Naive B cell (primary cell): Measurements from ENCODE around the gene WDR20. TPM values are rescaled to one million over a fixed set of nuclear protein-coding genes. Genes with fewer than 3 reads are reported as not detected.
A peak's percentile ranks its signal among the peaks of the same experiment; 100 is the strongest.

ENCODE experiments used
- ATAC-seq, 2 donors: fragments of 150-1000 bp; cut with Tn5 transposase; 2 replicates each; pipeline ENCODE4 v1.10.0; 2021; ENCODE audit warnings: low read depth in 2 of 2, mild to moderate bottlenecking in 2 of 2, moderate library complexity in 2 of 2
- DNase-seq: peaks from one replicate; pipeline ENCODE4 v3.0.0; 2022
- H3K27ac Mint-ChIP-seq, 6 donors: one replicate each; pipeline ENCODE4 v1.8.0; 2020 to 2022; ENCODE audit warnings: mild to moderate bottlenecking in 6 of 6, mixed read lengths in 6 of 6, moderate library complexity in 5 of 6, inconsistent platforms in 2 of 6
- H3K27me3 Mint-ChIP-seq, 3 donors: one replicate each; pipeline ENCODE4 v1.8.0; 2021 to 2022; ENCODE audit warnings: mixed read lengths in 3 of 3, mild to moderate bottlenecking in 1 of 3
- H3K36me3 Mint-ChIP-seq, 2 donors: one replicate each; pipeline ENCODE4 v1.8.0; 2020 to 2022; ENCODE audit warnings: mixed read lengths in 2 of 2, inconsistent platforms in 1 of 2, mild to moderate bottlenecking in 1 of 2
- H3K4me1 Mint-ChIP-seq, 3 donors: one replicate each; pipeline ENCODE4 v1.8.0; 2020 to 2022; ENCODE audit warnings: mixed read lengths in 3 of 3, inconsistent platforms in 1 of 3, mild to moderate bottlenecking in 1 of 3, moderate library complexity in 1 of 3
- H3K4me3 Mint-ChIP-seq, 8 donors: one replicate each; pipeline ENCODE4 v1.8.0; 2020 to 2022; ENCODE audit warnings: mild to moderate bottlenecking in 8 of 8, mixed read lengths in 8 of 8, moderate library complexity in 8 of 8, inconsistent platforms in 2 of 8
- H3K9me3 Mint-ChIP-seq, 7 donors: one replicate each; pipeline ENCODE4 v1.8.0; 2020 to 2022; ENCODE audit warnings: mixed read lengths in 7 of 7, mild to moderate bottlenecking in 5 of 7, inconsistent platforms in 2 of 7, moderate library complexity in 1 of 7
- polyA plus RNA-seq, 6 donors: library from polyadenylated mRNA; unstranded; fragments of 300-500 nt; fragmentation: Illumina TruSeq; gene quantifications; one replicate each; pipeline ENCODE4 v1.2.3, GENCODE V29; 2021; ENCODE audit warnings: low read depth in 6 of 6

WDR20 gene
- polyA plus RNA-seq, 6 donors from 2014 or later: 11.2 to 23.1 (median 17.3) TPM

DNA sequence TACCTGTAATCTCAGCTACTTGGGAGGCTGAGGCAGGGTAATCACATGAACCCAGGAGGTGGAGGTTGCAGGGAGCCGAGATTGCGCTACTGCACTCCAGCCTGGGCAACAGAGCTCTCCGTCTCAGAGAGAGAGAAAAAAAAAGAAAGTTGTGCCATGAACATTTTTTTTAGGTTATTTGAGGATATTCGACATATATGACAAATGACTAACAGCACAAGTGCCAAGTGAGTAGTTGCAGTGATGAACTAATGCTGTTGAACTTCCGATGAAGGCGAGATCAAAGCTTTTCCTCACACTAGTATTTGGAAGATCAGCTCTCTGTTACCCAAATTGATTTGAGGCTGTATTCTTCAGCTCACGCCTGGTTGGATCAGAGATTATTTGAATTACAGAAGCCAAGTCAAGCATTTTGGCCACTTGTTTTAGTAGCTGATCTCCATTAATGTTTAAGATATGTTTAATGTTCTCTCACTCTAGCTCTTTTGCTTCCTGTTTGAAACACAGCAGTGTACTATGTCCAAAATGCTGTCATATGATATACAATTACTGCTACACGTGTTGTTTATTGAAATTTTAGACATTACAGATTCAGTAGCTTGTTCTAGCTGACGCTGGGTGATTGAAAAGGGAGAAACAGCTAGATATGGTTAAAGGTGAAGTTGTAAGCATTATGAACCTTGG is 43.4 kb downstream of the WDR20 start:
- Mint-ChIP-seq H3K4me3 (no peak overlapping the region), H3K27ac (peak overlapping the region in 3 of 6 donors; percentile 8 to 66 (median 65)), H3K4me1 (peaks cover 44 to 63% (median 46%) of the 10 kb centered on the region in 3 donors), H3K9me3 (no peaks in the 10 kb centered on the region), H3K27me3 (no peaks in the 10 kb centered on the region), H3K36me3 (no peaks in the 10 kb centered on the region)
- ATAC-seq: no peak
- DNase-seq: no peak

DNA sequence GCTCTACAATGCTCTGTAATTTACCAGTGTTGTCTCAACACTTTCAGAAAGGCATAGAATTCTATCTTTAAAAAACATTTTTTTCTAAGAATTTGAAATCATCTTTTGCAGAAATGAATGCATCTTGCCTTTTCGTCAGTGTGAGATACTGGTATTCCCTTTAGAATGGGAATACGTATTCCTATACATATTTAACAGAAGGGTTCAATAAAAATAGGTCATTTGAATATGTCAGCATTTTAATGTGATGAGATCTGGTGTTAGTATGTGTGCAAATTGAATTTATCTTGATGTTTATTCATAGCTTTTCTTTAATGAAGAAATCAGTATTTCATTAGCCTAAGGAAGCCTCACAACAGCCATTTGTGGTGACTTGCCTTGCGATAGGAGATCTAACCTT is 44.2 kb downstream of the WDR20 start:
- Mint-ChIP-seq H3K4me3 (no peak overlapping the region), H3K9me3 (no peaks in the 10 kb centered on the region), H3K27ac (no peak overlapping the region), H3K27me3 (no peaks in the 10 kb centered on the region), H3K36me3 (no peaks in the 10 kb centered on the region), H3K4me1 (peaks cover 38 to 56% (median 41%) of the 10 kb centered on the region in 3 donors)
- DNase-seq (no peak), ATAC-seq (no peak)

DNA sequence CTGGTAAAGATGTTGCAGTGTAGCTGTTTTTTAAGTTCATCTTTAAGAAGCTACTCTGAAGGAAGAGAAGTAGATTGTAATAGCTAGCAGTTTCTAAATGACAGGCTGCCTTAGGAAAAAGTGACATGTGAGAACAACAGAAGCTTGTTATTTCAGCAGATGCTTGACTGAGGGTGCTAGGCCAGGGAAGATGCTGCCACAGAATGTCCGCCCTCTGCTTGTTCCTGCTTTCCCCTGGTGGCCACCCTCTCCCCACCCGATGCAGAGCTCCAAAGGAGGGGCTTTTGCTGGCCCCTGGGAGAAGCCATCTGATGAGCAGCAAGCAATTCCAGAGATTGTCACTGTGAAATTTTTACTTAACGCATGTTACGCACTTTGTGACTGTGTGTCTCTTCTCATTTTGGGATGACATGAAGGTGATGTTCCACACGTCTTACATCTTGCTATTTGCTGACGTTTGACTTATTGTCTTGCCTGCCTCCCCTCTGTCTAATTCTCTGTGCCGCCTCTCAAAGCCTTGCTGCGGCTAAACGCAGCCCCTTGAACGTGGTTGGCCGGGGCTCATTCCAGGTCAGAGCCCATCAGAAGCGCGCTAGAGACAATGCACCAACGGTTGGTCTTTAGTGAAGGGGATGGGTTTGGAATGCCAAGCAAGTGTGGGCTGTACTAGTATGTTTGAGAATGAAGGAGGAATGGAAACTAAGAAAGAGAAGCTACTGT is 44.8 kb downstream of the WDR20 start:
- peaks cover 38 to 53% (median 41%) of the 10 kb centered on the region in 3 donors for H3K4me1 Mint-ChIP-seq
- no peaks in the 10 kb centered on the region for H3K36me3 Mint-ChIP-seq
- no peak for ATAC-seq
- H3K9me3 Mint-ChIP-seq: no peaks in the 10 kb centered on the region
- no peak for DNase-seq
- no peaks in the 10 kb centered on the region for H3K27me3 Mint-ChIP-seq
- H3K27ac Mint-ChIP-seq: peak overlapping the region in 2 of 6 donors; percentile 16 to 73
- H3K4me3 Mint-ChIP-seq: no peak overlapping the region

DNA sequence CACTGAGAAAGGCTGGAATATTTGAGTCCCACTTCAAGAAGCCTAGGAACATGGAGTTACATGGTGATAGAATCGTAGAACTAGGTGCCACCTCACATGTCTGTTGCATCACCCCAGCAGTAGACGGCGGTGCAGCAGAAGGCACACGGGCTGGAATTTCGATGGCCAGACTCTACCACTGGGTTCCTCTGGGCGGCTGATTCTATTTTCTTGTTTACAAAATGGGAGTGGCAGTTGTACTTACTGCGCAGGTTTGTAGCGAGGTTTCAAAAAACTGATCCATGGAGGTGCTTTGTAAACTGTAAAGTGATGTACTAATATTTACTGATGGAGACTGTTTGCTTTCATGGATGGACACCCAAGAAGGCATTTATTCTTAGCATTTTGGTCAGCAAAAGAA is 45.7 kb downstream of the WDR20 start:
- Mint-ChIP-seq H3K9me3 (no peaks in the 10 kb centered on the region), H3K27me3 (no peaks in the 10 kb centered on the region), H3K4me1 (peaks cover 44 to 48% (median 46%) of the 10 kb centered on the region in 3 donors), H3K4me3 (no peak overlapping the region), H3K27ac (no peak overlapping the region), H3K36me3 (no peaks in the 10 kb centered on the region)
- ATAC-seq (no peak), DNase-seq (no peak)

DNA sequence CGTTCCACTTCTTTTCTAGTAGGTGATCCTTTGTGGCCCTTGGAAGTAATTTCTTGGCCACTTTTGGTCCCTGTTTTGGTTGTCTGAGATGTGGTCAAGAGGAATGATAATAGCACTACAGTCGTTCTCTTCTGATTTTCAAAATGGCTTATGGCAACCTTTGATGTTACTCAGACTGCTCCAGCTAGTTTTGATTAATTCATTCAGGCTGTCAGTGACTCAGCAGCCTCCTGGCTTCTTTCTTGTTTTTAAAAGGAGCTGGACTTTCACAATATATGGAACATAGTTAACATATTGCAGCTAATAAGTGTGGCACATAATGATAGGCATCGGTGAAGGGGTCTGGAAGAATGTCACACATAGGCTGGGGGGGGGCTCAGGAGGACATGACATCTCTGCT is 47.3 kb downstream of the WDR20 start:
- DNase-seq (no peak), ATAC-seq (no peak)
- Mint-ChIP-seq H3K4me3 (no peak overlapping the region), H3K36me3 (no peaks in the 10 kb centered on the region), H3K4me1 (peaks cover 42 to 54% (median 51%) of the 10 kb centered on the region in 3 donors), H3K9me3 (no peaks in the 10 kb centered on the region), H3K27ac (peak overlapping the region in 1 of 6 donors; percentile 37), H3K27me3 (no peaks in the 10 kb centered on the region)

DNA sequence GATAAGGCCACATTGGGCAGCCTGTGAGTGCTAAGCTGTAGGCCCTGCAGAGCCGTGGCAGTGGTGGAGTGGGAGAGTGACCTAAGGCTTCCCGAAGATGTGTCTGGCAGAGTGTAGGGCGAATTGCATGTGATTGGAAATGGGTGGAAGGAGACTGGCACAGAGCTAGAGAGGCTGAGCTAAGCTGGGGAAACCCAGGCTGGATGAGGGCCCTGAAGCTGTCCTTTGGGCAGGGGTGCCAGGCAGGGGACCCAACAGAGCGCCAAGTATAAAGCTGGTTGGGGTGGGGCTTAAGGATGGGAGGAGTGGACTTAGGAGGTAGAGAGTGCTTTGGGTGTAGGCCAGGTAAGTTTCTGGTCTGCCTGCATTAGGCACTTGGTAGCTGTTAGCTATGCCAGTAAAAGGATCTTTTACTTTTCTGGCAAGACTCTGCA is 47.9 kb downstream of the WDR20 start:
- no peaks in the 10 kb centered on the region for H3K27me3 Mint-ChIP-seq
- peak overlapping the region in 1 of 6 donors; percentile 65 for H3K27ac Mint-ChIP-seq
- DNase-seq (no peak), ATAC-seq (no peak)
- H3K4me3 Mint-ChIP-seq: no peak overlapping the region
- H3K4me1 Mint-ChIP-seq: peaks cover 42 to 55% (median 54%) of the 10 kb centered on the region in 3 donors
- no peaks in the 10 kb centered on the region for H3K36me3 Mint-ChIP-seq
- H3K9me3 Mint-ChIP-seq: no peaks in the 10 kb centered on the region

DNA sequence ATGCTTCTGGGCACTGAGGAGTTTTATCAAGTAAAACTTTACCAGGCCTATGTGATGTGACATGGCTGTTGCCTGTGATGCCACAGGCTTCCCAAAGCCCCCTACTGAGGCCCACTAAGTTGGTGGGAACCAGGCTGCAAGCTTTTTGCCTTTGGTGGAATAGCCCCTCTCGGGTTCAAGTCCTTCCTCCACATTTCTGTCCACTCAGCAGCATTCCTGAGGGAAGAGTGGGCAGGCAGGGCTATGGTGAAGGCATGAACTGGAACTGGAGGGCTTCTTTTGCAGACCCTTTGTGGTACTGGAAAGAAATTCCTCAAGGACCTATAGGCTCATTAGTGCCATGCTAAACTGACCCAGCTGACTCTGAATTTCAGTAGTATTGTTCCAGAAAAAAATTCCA is 48.5 kb downstream of the WDR20 start:
- peaks cover 40 to 56% (median 50%) of the 10 kb centered on the region in 3 donors for H3K4me1 Mint-ChIP-seq
- H3K4me3 Mint-ChIP-seq: no peak overlapping the region
- H3K27me3 Mint-ChIP-seq: no peaks in the 10 kb centered on the region
- no peaks in the 10 kb centered on the region for H3K36me3 Mint-ChIP-seq
- no peaks in the 10 kb centered on the region for H3K9me3 Mint-ChIP-seq
- DNase-seq (no peak), ATAC-seq (no peak)
- peak overlapping the region in 1 of 6 donors; percentile 82 for H3K27ac Mint-ChIP-seq

DNA sequence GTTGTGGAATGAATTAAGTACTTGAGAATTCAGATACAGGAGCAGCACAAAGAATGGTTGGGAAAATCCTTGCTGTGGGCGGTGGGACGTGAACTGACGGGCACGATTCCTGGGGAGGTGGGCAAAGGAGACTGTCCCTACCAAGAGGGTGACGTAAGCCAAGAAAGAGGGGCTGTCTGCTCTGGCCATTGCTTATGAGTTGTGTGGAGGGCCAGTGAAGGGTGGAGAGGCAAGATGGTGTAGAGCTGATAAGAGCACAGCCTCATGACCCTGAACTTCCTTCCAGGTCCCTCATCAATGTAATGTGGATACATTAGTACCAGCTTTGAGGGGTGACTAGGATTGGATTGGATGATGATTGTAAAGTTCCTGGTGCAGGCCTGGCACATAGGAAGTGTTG is 50.2 kb downstream of the WDR20 start:
- DNase-seq: no peak
- no peak for ATAC-seq
- Mint-ChIP-seq H3K4me1 (peaks cover 36 to 62% (median 58%) of the 10 kb centered on the region in 3 donors), H3K27me3 (no peaks in the 10 kb centered on the region), H3K4me3 (no peak overlapping the region), H3K36me3 (no peaks in the 10 kb centered on the region), H3K27ac (peak overlapping the region in 2 of 6 donors; percentile 51 to 59), H3K9me3 (no peaks in the 10 kb centered on the region)

DNA sequence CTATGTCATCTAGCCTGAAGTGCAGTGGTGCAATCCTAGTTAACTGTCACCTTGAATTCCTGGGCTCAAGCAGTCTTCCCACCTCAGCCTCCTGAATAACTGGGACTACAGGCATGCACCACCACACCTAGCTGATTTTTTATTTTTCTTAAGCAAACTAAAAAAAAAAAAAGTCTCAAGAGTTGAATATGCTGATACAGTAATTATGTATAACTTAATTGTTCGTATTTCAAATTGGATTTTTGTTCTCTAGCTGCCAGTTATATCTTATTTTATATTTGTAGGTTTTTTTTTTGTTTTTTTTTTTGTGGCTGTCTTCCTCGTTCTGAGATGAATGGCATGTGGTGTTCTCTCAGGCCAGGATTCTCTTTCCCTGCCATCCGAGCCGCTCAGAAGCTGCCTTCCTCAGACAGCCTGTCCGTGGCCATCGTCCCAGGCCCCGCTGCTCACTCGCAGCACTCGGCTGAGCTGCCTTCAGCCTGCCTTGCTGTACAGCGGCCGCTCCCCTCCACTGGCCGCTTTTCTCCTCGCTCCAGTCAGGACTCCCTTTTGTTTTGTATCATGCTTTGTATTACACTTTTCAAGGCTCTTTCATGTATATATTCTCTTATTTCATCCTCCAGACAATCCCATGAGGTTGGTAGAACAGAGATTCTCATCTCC is 53.3 kb downstream of the WDR20 start:
- Mint-ChIP-seq H3K36me3 (peaks cover 8 to 16% of the 10 kb centered on the region in 2 donors), H3K27ac (peak overlapping the region in 4 of 6 donors; percentile 26 to 64 (median 50)), H3K27me3 (no peaks in the 10 kb centered on the region), H3K4me1 (peaks cover 32 to 48% (median 45%) of the 10 kb centered on the region in 3 donors), H3K9me3 (no peaks in the 10 kb centered on the region), H3K4me3 (no peak overlapping the region)
- DNase-seq (no peak), ATAC-seq (no peak)

DNA sequence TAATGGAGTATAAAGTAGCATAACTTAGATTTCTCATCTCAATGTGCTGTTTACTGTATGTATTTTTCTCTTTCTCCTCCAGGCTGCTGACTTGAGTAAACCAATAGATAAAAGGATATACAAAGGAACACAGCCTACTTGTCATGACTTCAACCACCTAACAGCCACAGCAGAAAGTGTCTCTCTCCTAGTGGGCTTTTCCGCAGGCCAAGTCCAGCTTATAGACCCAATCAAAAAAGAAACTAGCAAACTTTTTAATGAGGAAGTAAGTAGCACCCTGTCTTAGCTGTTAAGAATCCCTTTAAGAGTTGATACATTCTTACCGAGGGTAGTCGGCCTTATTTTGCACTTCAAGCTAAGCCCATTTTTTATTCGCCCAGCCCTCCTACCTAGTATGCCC is 55.2 kb downstream of the WDR20 start:
- no peaks in the 10 kb centered on the region for H3K9me3 Mint-ChIP-seq
- no peak for DNase-seq
- no peak overlapping the region for H3K4me3 Mint-ChIP-seq
- peak overlapping the region in 5 of 6 donors; percentile 2 to 81 (median 48) for H3K27ac Mint-ChIP-seq
- peaks cover 15 to 16% of the 10 kb centered on the region in 2 donors for H3K36me3 Mint-ChIP-seq
- H3K27me3 Mint-ChIP-seq: no peaks in the 10 kb centered on the region
- ATAC-seq: peak; percentile 59 to 60
- H3K4me1 Mint-ChIP-seq: peaks cover 34 to 57% (median 43%) of the 10 kb centered on the region in 3 donors

DNA sequence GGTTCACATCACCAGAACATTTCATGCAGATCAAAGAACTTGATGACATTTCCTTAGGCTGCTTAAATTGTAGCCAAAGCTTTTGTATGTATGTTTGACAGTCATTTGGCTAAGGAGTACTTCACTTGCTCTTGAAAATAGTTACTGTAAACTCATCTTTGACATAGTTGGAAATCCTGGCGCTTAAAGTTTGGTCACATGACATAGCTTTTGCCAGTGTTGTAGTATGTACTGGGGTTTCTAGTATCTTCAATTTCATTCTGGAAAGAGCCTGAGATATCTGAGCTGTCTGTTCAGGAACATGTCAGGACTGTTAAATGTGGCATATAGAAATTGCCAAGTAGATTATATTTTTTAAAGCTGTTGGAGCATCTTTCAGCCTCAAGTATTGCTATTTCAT is 55.7 kb downstream of the WDR20 start:
- ATAC-seq: no peak
- H3K9me3 Mint-ChIP-seq: no peaks in the 10 kb centered on the region
- DNase-seq: no peak
- peaks cover 35 to 52% (median 42%) of the 10 kb centered on the region in 3 donors for H3K4me1 Mint-ChIP-seq
- H3K27me3 Mint-ChIP-seq: no peaks in the 10 kb centered on the region
- H3K27ac Mint-ChIP-seq: peak overlapping the region in 2 of 6 donors; percentile 2 to 36
- H3K36me3 Mint-ChIP-seq: peaks cover 15 to 16% of the 10 kb centered on the region in 2 donors
- H3K4me3 Mint-ChIP-seq: no peak overlapping the region

DNA sequence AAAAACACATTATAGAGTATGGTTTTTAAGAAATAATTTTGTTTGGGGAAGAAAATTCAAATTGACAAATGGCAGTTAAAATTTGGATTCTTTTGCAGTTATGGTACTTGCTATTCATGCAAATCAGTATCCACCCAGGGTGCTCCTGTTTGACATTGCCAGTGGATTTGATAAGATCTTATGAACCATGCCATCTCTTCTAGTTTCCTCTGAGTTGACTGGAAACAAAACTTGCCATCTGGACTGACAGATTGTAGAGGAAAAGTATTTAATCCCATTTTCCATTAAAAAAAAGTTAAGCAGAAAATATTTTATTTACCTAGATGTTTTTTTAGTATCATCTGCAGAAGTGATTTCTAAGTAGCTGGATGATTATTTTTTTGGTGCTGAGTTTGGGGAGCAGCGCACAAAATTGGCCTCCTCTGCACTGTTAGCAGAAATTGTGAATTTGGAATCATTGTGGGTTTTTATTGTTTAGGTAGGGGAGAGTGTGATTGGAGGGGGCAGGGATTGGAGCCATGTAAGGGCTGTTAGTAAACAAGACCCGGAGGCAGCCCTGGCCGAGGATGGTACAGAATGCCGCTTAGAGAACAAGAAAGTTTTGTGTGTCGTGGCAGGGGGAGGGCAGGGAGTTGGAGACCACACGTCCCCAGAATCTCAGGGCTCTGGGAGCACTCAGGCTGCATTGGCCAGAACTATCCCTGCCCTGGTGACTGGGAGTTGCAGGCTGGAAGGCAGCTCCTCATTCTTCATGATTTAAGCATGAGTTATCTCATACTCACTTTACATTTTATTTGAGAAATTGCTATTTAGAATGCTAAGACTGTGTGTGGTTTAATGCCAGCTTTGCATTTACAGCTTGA is 56.6 kb downstream of the WDR20 start:
- ATAC-seq: no peak
- Mint-ChIP-seq H3K36me3 (peaks cover 16 to 18% of the 10 kb centered on the region in 2 donors), H3K27me3 (no peaks in the 10 kb centered on the region), H3K4me1 (peaks cover 35 to 52% (median 40%) of the 10 kb centered on the region in 3 donors), H3K4me3 (no peak overlapping the region), H3K27ac (no peak overlapping the region), H3K9me3 (no peaks in the 10 kb centered on the region)
- no peak for DNase-seq

DNA sequence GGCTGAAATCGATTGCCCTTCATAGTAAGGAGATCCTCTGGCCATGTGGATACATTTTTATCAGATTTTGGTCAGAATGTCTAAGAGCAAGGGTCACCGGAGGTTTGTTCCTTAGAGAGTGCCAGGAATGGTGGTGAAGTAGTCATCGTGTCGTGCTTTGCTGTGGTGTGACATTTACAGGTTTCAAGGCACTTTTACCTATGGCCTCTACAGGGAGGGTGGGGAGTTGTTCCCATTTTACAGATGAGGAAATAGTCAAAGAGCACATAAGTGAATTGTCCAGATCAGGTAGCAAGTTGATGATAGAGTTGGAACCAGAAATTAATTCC is 57.2 kb downstream of the WDR20 start:
- no peak overlapping the region for H3K4me3 Mint-ChIP-seq
- H3K4me1 Mint-ChIP-seq: peaks cover 35 to 52% (median 42%) of the 10 kb centered on the region in 3 donors
- ATAC-seq (no peak), DNase-seq (no peak)
- H3K27ac Mint-ChIP-seq: peak overlapping the region in 1 of 6 donors; percentile 3
- H3K9me3 Mint-ChIP-seq: no peaks in the 10 kb centered on the region
- H3K36me3 Mint-ChIP-seq: peaks cover 16 to 21% of the 10 kb centered on the region in 2 donors
- no peaks in the 10 kb centered on the region for H3K27me3 Mint-ChIP-seq
